Activated CD4-positive, CD25-positive, alpha-beta regulatory T cell (primary cell): ENCODE measurements around the gene PTGR3.
"Not testable (repeated sequence)": the region's sequence is repeated elsewhere in the genome, so short reads cannot be mapped to it uniquely, and the experiment has no call there.

Experiments
- DNase-seq, 4 experiments: peaks; one replicate each; lab custom pipeline; 2025; lab: John Stamatoyannopoulos, UW

Gene PTGR3

DNA sequence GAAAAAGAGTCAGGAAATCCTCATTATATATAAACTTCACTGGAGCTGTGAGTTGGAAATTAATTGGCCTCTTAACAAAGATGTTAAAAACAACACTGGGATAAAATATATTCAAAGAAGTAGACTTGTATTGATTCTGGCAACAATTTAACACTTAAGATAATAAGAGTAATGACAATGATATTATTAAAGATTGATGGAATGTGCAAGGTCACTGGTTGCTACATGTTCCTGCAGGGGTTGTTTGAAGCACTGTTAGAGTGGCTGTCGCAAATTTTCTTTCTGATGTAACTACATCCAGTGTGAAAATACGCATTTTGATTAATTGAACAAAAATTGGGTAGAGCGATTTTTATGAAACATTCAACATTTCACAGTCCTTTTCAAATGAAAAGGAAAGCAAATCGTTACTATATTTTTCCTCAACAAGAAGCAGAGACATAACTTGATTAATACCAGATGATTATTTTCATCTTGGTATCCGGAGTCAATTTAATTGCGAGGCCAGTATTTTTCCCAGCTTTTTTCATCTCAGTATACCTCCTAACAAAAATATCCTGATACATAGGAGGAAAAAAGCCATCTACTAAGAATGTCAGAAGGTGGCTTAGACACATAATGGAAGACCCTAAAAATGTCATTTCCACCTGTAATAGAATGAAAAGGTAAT, 6.1 kb downstream of the PTGR3 start:
- DNase-seq = no peak

GRCh38 chr18:75201282-75202270, 7.4 kb downstream of the PTGR3 start:
- no peak for DNase-seq

GRCh38 chr18:75200605-75201280, 8.2 kb downstream of the PTGR3 start:
- DNase-seq = no peak

- DNase-seq = no peak
These were observed 8.9 kb downstream of the PTGR3 start for GRCh38 chr18:75200071-75200470.

DNA sequence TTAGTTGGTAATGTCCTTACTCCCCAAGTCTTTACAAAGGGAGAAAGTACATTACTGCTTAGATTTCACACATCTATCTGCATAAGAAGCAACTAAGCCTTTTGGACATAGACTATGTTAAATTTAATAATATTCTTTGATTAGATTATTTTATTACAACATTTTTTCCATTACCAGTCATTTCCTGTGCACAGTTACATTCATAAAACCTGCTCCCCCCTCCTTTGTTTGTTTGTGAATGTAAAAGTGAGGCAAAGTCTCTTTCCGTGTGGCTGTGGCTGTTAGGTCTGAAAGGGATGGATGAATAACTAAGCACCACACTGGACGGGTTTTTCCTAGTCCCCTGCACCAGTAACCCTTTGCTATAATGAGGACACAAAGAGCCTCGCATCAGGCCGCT, 9.6 kb downstream of the PTGR3 start:
- no peak for DNase-seq

GRCh38 chr18:75198036-75198435, 10.9 kb downstream of the PTGR3 start:
- DNase-seq = no peak

GRCh38 chr18:75192899-75193298, 16.0 kb downstream of the PTGR3 start:
- DNase-seq = no peak

GRCh38 chr18:75189696-75190095, 19.2 kb downstream of the PTGR3 start:
- DNase-seq = no peak

DNA sequence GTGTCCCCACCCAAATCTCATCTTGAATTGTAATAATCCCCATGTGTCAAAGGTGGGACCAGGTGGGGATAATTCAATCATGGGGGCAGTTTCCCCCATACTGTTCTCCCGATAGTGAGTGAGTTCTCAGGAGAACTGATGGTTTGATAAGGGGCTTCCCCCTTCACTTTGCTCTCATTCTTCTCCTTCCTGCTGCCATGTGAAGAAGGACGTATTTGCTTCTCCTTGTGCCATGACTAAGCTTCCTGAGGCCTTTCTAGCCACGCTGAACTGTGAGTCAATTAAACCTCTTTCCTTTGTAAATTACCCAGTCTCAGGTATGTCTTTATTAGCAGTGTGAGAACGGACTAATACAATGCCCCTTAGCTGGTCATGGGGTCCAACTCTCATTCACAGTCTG, 21.2 kb downstream of the PTGR3 start:
- not testable (repeated sequence) for DNase-seq

DNA sequence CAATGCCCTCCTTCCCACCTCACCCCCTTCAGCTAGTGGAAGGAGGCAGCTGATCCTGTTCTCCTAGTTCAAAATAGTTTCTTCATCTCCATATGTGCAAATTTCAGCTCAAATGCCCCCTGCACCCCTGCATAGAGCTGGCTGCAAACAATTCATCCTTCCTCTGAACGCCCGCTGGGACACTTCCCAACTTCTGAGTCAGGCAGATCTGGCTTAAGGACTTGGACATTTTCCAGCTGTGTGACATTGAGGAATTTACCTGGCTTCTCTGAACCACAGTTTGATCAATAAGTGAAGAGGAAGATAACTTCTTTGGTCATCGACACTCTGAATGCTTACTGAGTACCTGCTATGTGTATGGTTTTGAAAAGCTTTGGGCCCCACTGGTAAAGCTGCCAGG, 23.5 kb downstream of the PTGR3 start:
- DNase-seq = no peak

DNA sequence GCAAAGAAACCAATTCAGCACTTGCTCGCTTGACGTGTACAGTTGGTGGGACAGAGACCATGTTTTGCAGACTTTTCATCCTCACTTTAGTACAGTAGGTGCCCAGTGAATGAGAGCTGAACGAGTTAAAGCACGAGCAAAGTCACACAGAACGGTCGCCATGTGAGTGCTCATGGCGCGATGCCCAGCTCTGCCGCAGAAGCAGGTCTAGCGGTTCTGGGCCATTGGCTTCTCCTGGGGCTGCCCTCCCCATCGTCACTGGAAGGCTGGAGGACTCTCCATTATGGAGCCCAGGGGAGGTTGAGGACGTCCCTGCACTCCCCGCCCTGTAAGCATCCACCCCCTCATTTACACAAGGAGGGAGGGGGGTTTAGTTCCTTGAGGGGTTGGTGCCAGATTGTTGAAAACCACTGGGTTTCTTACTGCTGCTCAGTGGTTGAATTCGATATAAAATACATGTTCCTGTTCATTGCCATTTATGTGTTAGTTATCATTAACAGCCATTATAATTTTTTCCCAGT, 24.9 kb downstream of the PTGR3 start:
- DNase-seq = no peak

- DNase-seq = no peak
These were observed 25.4 kb downstream of the PTGR3 start for GRCh38 chr18:75183524-75183923.

- no peak for DNase-seq
These were observed 28.9 kb downstream of the PTGR3 start for GRCh38 chr18:75179819-75180600.

DNA sequence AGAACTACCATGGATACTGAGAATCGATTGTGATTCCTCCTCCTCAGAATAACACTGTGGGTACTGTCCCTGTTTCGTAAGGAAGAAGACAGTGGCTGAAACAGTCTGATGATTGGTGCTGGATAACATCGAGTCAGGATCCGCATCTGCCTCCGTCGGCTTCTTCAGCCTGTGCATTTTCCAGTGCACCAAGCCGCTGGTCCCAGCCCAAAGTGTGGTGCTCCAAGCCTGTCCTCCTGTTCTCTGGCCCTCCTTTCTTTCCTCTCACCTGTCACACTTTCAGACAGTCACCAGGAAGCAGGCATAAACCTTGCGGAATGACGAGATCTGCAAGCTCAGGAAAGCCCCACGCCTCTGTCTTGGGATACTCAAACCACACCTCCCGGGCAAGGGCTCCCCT, 30.6 kb downstream of the PTGR3 start:
- no peak for DNase-seq

DNA sequence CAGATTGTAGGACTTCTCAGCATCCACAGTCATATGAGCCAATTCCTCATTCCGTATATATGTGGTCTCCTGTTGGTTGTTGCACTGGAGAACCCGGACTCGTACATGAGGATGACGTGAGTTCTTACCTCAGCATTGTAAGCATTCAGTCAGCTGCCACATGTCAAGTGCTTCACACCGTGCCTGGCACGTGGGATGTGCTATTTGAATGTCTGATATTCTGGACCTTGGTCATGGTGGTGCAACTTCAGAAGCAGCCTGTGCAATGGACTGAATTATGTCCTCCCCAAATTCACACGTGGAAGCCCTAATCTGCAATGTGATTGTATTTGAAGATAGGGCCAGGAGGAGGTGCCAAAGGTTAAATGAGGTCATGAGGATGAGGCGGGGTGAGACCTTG, 32.1 kb downstream of the PTGR3 start:
- no peak for DNase-seq

DNA sequence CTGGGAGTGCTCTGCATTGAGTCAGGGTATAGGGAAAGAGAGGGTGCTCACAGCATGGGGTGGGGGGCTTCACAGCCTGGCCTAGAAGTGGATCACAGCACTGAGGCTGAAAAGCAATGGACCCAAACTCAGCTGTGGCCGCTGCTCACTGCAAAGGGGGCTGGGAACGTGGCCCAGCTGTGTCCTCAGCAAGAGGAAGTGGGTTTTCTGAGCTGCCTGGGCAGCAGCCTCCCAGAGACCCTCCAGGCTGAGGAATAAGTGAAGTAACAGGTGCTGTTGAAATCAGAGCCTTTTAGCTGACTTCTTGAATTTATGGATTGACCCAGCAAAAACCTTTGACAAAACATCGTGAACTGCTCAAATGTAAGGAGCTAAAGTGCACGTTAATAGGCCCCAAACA, 35.2 kb downstream of the PTGR3 start:
- DNase-seq = no peak

- no peak for DNase-seq
These were observed 35.9 kb downstream of the PTGR3 start for GRCh38 chr18:75173125-75173432.

DNA sequence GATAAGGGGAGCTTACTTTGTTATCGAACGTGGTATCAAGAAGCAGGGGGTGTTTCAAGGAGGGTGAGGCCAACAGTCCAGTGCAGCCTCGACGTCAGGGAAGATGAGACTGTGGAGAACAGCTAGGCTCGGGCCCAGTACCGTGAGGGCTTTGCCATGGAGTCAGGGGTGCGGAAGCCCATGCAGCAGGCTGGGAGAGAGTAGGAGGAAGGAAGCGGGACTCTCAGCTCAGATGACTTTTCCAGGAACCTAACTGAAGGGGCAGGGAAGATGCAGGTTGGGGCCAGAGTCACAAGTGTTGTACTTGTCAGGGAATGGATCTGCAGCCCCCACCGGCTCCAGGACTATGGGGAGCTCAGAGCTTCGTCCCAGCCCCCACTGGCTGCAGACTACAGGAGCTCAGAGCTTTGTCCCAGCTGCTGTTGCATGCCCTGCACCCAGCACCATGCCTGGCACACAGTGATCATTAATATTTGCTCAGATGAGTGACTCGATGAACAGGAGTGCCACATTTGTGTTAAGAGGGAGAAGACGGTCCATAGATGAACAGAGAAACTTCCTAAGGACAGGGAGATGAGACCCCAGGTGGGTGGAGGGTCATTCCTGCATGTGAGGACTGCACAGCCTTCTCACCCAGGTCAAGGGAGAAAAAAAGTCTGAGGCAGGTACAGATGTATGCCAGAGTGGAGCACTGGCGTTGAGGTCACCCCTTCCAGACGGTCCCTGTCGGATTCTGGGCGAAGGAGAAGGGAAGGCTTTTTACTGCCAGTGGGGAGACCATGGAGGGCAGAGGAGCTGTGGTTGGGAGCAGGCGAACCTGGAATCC, 36.4 kb downstream of the PTGR3 start:
- no peak for DNase-seq

DNA sequence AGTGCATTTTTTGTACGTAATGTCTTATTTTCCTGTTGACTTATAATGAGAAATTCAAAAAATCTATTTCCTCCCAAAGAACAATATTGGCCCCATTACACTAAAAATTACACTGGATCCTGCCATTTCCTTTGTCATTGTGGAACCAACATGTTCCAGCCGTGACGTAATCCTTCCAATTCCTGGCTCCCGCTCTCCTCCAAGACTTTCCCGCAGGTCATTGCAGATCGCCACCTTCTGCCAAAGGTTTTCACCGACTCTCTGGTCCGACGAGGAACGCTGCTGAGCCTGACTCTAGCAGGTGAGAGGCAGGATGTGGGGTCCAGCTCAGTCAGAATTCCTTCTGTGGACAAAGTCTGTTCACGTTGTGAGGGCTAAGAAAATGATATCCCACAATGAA, 38.0 kb downstream of the PTGR3 start:
- DNase-seq = no peak

DNA sequence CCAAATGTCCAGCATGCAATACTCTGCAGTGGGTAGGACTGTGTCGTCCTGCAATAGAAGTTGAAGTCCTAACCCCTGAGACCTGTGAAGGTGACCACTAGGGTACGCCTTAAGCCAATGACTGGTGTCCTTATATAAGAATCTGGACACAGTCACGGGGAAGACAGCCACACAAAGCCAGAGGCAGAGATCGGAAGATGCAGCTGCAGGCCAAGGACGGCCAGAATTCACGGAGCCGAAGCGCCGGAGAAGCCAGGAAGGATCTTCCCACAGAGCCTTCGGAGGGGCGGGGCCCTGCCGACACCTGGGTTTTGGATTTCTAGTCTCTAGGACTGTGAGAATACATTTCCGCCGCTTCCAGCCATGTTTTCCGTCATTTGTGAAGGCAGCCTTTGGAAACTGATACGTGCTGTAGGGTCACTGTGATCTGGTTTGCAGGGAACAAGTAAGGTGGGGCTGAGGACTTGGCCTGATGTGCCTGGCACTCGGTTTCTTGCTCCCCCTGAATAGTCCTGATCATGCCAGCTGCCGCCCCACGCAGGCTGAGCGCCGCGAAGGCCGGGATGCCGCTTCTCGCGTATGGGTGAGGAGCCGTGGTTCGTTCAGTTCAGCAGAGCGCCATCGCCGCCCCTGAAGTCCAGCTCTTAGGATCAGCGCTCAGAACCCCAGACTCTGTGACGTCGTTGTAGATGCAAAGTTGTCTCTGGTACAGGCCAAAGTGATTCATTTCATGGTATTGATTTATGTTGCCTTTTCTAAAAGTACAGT, 38.7 kb downstream of the PTGR3 start:
- no peak for DNase-seq
